ENCODE results near the gene RPE.

RPE gene

DNA sequence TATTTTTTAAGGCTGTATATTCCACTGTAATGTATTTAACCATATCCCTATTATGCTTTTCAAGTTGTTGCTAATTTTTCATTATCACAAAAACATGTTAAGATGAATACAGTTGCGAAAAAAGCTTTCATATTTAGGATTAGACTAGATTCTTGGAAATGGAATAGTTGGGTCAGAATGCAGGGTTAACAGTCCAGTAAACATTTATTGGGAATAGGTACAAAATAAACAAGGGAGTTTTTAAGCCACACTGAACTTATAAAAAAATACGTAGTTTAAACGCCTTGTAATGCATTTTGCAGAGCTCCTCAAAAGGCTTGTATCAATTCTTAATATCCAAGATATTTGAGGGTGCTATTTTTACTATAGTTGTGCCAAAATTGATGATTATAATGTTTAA is 35.6 kb downstream of the RPE start:
- no peaks in the 10 kb centered on the region for H3K27me3 ChIP-seq
- intact Hi-C loops (cut with DNase I; ENCODE audit: low total_unique reads) = no loop called here
- no peak for DNase-seq
- no peaks in the 10 kb centered on the region for H3K4me1 ChIP-seq
- no peak overlapping the region for H3K27ac ChIP-seq
- H3K9me3 ChIP-seq = no peaks in the 10 kb centered on the region
- H3K4me3 ChIP-seq = no peak overlapping the region
- H3K36me3 ChIP-seq = peaks cover 4 to 16% (median 10%) of the 10 kb centered on the region in 3 donors
- TF ChIP-seq, protein P1, sequence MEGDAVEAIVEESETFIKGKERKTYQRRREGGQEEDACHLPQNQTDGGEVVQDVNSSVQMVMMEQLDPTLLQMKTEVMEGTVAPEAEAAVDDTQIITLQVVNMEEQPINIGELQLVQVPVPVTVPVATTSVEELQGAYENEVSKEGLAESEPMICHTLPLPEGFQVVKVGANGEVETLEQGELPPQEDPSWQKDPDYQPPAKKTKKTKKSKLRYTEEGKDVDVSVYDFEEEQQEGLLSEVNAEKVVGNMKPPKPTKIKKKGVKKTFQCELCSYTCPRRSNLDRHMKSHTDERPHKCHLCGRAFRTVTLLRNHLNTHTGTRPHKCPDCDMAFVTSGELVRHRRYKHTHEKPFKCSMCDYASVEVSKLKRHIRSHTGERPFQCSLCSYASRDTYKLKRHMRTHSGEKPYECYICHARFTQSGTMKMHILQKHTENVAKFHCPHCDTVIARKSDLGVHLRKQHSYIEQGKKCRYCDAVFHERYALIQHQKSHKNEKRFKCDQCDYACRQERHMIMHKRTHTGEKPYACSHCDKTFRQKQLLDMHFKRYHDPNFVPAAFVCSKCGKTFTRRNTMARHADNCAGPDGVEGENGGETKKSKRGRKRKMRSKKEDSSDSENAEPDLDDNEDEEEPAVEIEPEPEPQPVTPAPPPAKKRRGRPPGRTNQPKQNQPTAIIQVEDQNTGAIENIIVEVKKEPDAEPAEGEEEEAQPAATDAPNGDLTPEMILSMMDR (IDR thresholded peaks at IDR 0.05) = no peak

DNA sequence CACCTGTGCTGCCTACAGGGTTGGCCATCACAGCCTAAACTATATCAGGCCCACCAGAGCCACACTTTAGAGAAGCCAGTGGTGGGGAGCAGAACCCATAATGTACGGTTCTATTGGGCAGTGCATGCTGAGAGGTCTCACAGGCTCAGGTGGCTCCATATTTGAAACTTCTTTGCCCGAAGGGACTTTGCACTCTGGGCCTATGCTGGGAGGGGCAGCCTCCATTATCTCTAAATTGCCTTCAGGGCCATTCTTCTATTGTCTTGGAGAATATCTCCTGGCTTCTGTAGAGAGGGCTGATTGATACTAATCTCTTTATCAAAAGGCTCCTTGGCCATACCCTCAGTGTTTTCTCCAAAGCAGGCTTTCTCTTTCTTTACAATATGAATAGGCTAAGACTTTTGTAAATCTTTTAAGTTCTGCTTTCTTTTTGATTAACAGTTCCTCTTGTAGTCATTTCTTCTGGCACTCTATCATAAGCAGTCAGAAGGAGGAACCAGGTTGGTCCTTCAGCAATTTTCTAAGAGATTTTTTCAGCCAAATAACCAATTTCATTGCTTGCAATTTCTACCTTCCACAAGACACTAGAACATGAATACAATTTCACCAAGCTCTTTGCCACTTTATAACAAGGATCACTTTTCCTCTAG is 44.5 kb downstream of the RPE start:
- TF ChIP-seq, protein P1 (IDR thresholded peaks at IDR 0.05) = no peak

GRCh38 chr2:210049831-210050230 is 47.4 kb downstream of the RPE start:
- no peak overlapping the region for H3K27ac ChIP-seq

More for the DNA sequence above, 44.5 kb downstream of the RPE start:
- DNase-seq = no peak
- H3K27me3 ChIP-seq = no peaks in the 10 kb centered on the region
- peaks cover 20 to 40% (median 27%) of the 10 kb centered on the region in 3 donors for H3K36me3 ChIP-seq
- intact Hi-C loops (cut with DNase I; ENCODE audit: low total_unique reads) = no loop called here
- H3K9me3 ChIP-seq = peaks cover 0 to 7% (median 0%) of the 10 kb centered on the region in 3 donors
- no peak overlapping the region for H3K4me3 ChIP-seq
- no peak overlapping the region for H3K27ac ChIP-seq
- no peaks in the 10 kb centered on the region for H3K4me1 ChIP-seq

GRCh38 chr2:210050885-210051284 is 48.4 kb downstream of the RPE start:
- DNase-seq = no peak
- no peak overlapping the region for H3K4me3 ChIP-seq
- intact Hi-C loops (cut with DNase I; ENCODE audit: low total_unique reads) = no loop called here
- H3K27me3 ChIP-seq = no peaks in the 10 kb centered on the region
- peaks cover 0 to 13% (median 5%) of the 10 kb centered on the region in 3 donors for H3K9me3 ChIP-seq
- no peaks in the 10 kb centered on the region for H3K4me1 ChIP-seq
- TF ChIP-seq, protein P1 (IDR thresholded peaks at IDR 0.05) = no peak
- no peak overlapping the region for H3K27ac ChIP-seq
- H3K36me3 ChIP-seq = peaks cover 31 to 49% (median 37%) of the 10 kb centered on the region in 3 donors

More at GRCh38 chr2:210049831-210050230, 47.4 kb downstream of the RPE start:
- Histone ChIP-seq H3K9me3 (peaks cover 0 to 8% (median 2%) of the 10 kb centered on the region in 3 donors), H3K4me1 (no peaks in the 10 kb centered on the region), H3K27me3 (no peaks in the 10 kb centered on the region), H3K36me3 (peaks cover 22 to 39% (median 27%) of the 10 kb centered on the region in 3 donors), H3K4me3 (no peak overlapping the region)
- DNase-seq = no peak
- TF ChIP-seq, protein P1 (IDR thresholded peaks at IDR 0.05) = no peak
- intact Hi-C loops (cut with DNase I; ENCODE audit: low total_unique reads) = no loop called here

GRCh38 chr2:210054696-210055095 is 52.3 kb downstream of the RPE start:
- no peaks in the 10 kb centered on the region for H3K27me3 ChIP-seq
- H3K9me3 ChIP-seq = peaks cover 0 to 6% (median 5%) of the 10 kb centered on the region in 3 donors
- peaks cover 45 to 53% (median 46%) of the 10 kb centered on the region in 3 donors for H3K36me3 ChIP-seq
- H3K27ac ChIP-seq = no peak overlapping the region
- intact Hi-C loops (cut with DNase I; ENCODE audit: low total_unique reads) = no loop called here
- H3K4me3 ChIP-seq = no peak overlapping the region
- no peak for DNase-seq
- no peaks in the 10 kb centered on the region for H3K4me1 ChIP-seq
- TF ChIP-seq, protein P1 (IDR thresholded peaks at IDR 0.05) = no peak

All from tibial artery (tissue), 4 donors.